Hepatocyte (in vitro differentiated cells): ENCODE measurements around the gene ITSN1.

Source experiments
- EZH2 ChIP-seq: fragments of 200-600 bp; sonication (generic); IDR thresholded peaks from 2 replicates; pipeline ENCODE4 v1.6.1; 2016; ENCODE audit warnings: antibody characterized with exemption, mild to moderate bottlenecking, borderline replicate concordance
- TF ChIP-seq, protein P1 (sequence below): fragments of 200-600 bp; sonication (generic); IDR thresholded peaks from 2 replicates; pipeline ENCODE4 v1.5.1; 2016; ENCODE audit warnings: antibody characterized with exemption, mild to moderate bottlenecking; ENCODE audit not compliant: poor library complexity

DNA sequence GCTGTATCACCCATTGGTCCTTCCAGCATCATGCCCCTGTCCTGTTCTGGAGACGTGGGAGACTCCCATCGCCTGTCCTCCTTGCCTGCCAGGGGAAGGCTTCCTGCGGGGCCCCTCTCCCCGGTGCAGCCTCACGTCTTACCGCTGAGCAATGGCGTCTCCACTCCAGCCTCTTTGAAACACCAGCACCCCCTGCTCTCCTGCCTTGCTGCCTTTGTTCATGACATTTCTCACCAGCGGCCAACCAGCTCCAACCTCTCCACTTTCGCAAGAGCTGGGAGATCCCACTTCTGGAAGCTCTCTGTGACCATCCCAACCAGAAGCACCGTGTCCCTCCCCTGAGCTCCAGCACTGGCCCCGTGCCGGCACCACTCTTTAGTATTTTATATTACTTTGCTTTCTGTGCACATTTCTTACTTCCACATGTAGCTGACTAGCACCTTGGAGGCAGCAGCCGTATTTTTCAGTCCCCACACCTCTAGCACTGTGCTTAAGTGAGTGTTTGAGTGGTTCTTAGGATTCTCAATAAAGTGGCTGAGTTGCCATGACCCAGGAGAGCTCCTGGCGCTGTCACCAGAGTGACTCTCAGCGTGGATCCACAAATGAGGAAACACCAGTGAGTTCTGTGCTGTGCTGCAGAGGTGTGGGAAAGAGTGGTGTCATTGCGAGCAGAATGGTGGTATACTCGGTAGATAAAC, 189.8 kb downstream of the ITSN1 start:
- TF ChIP-seq, protein P1, sequence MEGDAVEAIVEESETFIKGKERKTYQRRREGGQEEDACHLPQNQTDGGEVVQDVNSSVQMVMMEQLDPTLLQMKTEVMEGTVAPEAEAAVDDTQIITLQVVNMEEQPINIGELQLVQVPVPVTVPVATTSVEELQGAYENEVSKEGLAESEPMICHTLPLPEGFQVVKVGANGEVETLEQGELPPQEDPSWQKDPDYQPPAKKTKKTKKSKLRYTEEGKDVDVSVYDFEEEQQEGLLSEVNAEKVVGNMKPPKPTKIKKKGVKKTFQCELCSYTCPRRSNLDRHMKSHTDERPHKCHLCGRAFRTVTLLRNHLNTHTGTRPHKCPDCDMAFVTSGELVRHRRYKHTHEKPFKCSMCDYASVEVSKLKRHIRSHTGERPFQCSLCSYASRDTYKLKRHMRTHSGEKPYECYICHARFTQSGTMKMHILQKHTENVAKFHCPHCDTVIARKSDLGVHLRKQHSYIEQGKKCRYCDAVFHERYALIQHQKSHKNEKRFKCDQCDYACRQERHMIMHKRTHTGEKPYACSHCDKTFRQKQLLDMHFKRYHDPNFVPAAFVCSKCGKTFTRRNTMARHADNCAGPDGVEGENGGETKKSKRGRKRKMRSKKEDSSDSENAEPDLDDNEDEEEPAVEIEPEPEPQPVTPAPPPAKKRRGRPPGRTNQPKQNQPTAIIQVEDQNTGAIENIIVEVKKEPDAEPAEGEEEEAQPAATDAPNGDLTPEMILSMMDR = no peak
- TF ChIP-seq EZH2 = no peak
